H1 (cell line): ENCODE data around the gene DGUOK. TPM values are rescaled to one million over a fixed set of nuclear protein-coding genes. Genes with fewer than 3 reads are reported as not detected.

Source experiments
- ASH2L ChIP-seq: fragments of 200-600, 300-600 bp; sonication (generic); IDR thresholded peaks from one replicate; pipeline ENCODE4 v1.7.1; 2017; ENCODE audit warnings: low read length
- CHD7 ChIP-seq: fragments of 300-600 bp; sonication (generic); IDR thresholded peaks from 2 replicates; pipeline ENCODE4 v1.7.1; 2012; ENCODE audit warnings: low read length, moderate library complexity, mild to moderate bottlenecking, inconsistent platforms; ENCODE audit not compliant: insufficient replicate concordance
- CREB1 ChIP-seq: IDR thresholded peaks from 2 replicates; pipeline ENCODE4 v1.6.1; 2012; ENCODE audit warnings: inconsistent platforms
- EGR1 ChIP-seq: IDR thresholded peaks from 2 replicates; pipeline ENCODE4 v1.6.1; 2011; ENCODE audit warnings: low read depth, low read length, borderline replicate concordance
- MAFK ChIP-seq: IDR thresholded peaks from 2 replicates; pipeline ENCODE4 v1.6.1; 2012; ENCODE audit warnings: low read depth, mild to moderate bottlenecking, improper control_type of control experiment, low read length
- MAX ChIP-seq: IDR thresholded peaks from 2 replicates; pipeline ENCODE4 v1.6.1; 2012; ENCODE audit warnings: inconsistent platforms
- PHF8 ChIP-seq: fragments of 200-600 bp; sonication (generic); conservative IDR thresholded peaks from 2 replicates; pipeline ENCODE4 v1.7.1; 2012; ENCODE audit warnings: low read depth, mild to moderate bottlenecking, inconsistent platforms, low read length, moderate library complexity
- POLR2AphosphoS5 ChIP-seq: IDR thresholded peaks from 2 replicates; pipeline ENCODE4 v1.6.1; 2011; ENCODE audit warnings: low read depth, low read length
- RBBP5 ChIP-seq: IDR thresholded peaks from 2 replicates; pipeline ENCODE4 v1.7.1; 2012; ENCODE audit warnings: low read depth, mild to moderate bottlenecking, inconsistent platforms, low read length, moderate library complexity, borderline replicate concordance
- SAP30 ChIP-seq: fragments of 300-600 bp; sonication (generic); IDR thresholded peaks from 2 replicates; pipeline ENCODE4 v1.7.1; 2012; ENCODE audit warnings: low read length, moderate library complexity, mild to moderate bottlenecking, inconsistent platforms; ENCODE audit not compliant: insufficient read depth, insufficient replicate concordance
- polyA plus RNA-seq, 7 experiments: library from polyadenylated mRNA; depleted of rRNA in 3 of 7; stranded (reverse) in 5 of 7; unstranded in 2 of 7; fragments of >200 nt in 5 of 7; fragments of 200-250 nt in 2 of 7; gene quantifications; 1 replicate in 5 of 7; 2 replicates in 1 of 7; 4 replicates in 1 of 7; pipeline versions ENCODE4 v1.2.1 to v1.2.3, GENCODE V29; 2011 to 2013; ENCODE audit warnings: missing spikeins in 2 of 7, mixed read lengths in 2 of 7
- total RNA-seq: library from RNA; stranded (reverse); fragmentation: NEBNext Ultra II Directional; extraction: Animal tissue kit (Norgen Biotek cat#: 25700); gene quantifications from 2 replicates; pipeline ENCODE4 v1.2.1, GENCODE V29; 2021

DGUOK gene
- total and polyA plus RNA-seq, 2 of the 8 experiments (the other 6 are each of a cell fraction or from before 2014, with no cell fraction given) = 110 to 168 TPM

- TF ChIP-seq CHD7 (no peak), MAFK (no peak), POLR2AphosphoS5 (peak; percentile 98), PHF8 (peak; percentile 94), EGR1 (0 out of 2 replicates have a peak, but pooled peaks have one; percentile 35), SAP30 (no peak), CREB1 (peak; percentile 97), ASH2L (peak; percentile 91), MAX (peak; percentile 67), RBBP5 (peak; percentile 90)
These were observed at the start of gene DGUOK (continued) for GRCh38 chr2:73926493-73927327.
